Stomach (tissue), 4 donors: ENCODE results near the gene CECR2.

Source experiments
- CTCF ChIP-seq, 7 experiments: fragments of 450-650 bp in 4 of 7; fragments of 200-600 bp in 3 of 7; sonication (generic) in 3 of 7; IDR thresholded peaks; one replicate each; pipeline ENCODE4 v1.5.1; 2016 to 2019; ENCODE audit warnings: antibody characterized with exemption in 7 of 7, control low read depth in 2 of 7, mild to moderate bottlenecking in 1 of 7
- EP300 ChIP-seq: sonication (generic); formaldehyde crosslinking; IDR thresholded peaks from one replicate; pipeline ENCODE4 v1.6.1; 2017; ENCODE audit warnings: antibody characterized with exemption
- POLR2A ChIP-seq, 4 donors: fragments of 450-650 bp; IDR thresholded peaks; one replicate each; pipeline ENCODE4 v1.6.1; 2016; ENCODE audit warnings: antibody characterized with exemption in 4 of 4, control low read depth in 2 of 4, mild to moderate bottlenecking in 1 of 4, moderate library complexity in 1 of 4

- TF ChIP-seq CTCF (IDR thresholded peaks at IDR 0.05) (no peak), POLR2A (IDR thresholded peaks at IDR 0.05) (no peak), EP300 (no peak)
These were observed 66.1 kb downstream of the CECR2 start for GRCh38 chr22:17435375-17435774.
